ENCODE measurements around the gene HOXD13.

The HOXD13 gene

GRCh38 chr2:176081376-176081836 is 11.1 kb upstream of the HOXD13 start:
- DNase-seq: no peak

- DNase-seq: no peak
These were observed 10.5 kb upstream of the HOXD13 start for GRCh38 chr2:176081837-176082524.

- no peak for DNase-seq
These were observed 10.0 kb upstream of the HOXD13 start for GRCh38 chr2:176082525-176082823.

GRCh38 chr2:176082824-176083751 is 9.4 kb upstream of the HOXD13 start:
- no peak for DNase-seq

DNA sequence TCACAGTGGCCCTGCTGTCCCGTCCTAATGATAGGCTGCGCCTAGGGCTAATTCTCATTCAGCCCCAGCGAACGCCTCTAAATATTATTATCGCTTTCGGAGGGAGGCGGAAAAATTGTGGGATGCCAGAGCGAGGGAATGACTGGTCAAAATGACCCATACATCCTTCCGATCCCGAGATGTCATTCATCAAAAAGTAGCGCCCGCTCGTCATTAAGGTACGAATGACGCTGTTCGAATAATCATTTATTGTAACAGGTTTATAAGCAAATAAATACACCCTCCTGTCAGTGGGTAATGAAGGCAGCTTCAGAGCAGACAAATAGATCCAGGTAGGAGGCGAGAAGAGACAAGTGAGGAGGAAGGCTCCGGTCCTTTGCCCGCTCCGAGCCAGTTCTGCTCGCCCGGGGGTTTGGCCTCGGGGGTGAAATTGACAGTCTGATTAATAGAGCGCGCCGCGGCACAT is 8.7 kb upstream of the HOXD13 start, which contains the start of gene EVX2:
Gene EVX2, minus strand, starts transcription at position 167 of the 466 bp plus-strand sequence. CDS start 186 bp downstream, outside the sequence.
- no peak for DNase-seq

DNA sequence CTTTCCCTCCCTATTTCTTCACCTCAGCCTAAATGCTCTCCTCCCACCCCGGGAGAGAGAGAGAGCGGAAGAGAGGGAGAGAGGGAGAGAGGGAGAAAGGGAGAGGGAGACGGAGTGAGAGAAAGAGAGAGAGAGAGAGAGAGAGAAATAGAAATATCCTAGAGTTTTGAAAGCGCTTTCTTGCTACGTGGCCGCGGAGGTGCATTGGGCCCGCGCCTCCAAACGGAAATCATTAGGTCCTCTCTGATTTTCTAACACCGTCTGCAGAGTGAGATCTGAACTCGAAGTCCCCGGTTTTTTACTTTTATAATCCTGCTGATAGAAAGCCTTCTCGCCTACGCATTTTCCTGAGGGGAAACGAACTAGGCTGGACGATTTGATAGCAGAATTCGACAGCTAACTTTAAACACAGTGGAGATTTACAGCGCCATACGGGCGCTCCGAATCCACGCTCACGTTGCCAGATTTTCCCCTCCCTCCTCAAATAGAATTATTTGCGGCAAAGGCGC is 7.9 kb upstream of the HOXD13 start:
- no peak for DNase-seq

- DNase-seq: no peak
These were observed 7.3 kb upstream of the HOXD13 start for GRCh38 chr2:176085120-176085788.

- peak; percentile 9 for DNase-seq
These were observed 6.4 kb upstream of the HOXD13 start for GRCh38 chr2:176085861-176086771.

DNA sequence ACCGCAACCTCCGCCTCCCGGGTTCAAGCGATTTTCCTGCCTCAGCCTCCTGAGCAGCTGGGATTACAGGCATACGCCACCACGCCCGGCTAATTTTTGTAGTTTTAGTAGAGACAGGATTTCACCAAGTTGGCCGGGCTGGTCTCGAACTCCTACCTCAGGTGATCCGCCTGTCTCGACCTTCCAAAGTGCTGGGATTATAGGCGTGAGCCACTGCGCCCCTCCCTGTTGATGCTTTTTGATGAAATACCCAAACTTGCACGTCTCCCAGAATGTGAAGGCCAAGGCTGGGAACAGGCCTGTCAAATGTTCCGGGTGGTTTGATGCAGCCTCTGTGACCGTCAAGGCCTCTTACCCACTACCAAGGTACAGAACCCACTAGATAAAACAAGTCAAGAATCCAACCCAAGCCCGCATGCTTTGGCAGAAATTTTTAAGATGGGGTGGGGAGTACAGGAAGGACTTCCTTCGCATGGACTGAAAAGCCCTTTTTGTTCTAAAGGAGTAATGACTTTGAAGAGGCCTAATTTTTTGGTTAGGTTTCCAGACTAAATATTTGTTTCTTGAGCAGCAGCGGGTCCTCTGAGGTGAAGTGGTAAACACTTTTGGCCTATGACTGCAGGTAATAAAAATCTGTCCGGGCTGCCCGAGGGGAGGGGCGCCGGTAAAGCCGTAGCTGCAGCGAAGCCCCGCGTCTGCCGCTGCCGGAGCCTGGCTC is 5.0 kb upstream of the HOXD13 start:
- no peak for DNase-seq

GRCh38 chr2:176088048-176088936 is 4.2 kb upstream of the HOXD13 start:
- peak; percentile 6 for DNase-seq

DNA sequence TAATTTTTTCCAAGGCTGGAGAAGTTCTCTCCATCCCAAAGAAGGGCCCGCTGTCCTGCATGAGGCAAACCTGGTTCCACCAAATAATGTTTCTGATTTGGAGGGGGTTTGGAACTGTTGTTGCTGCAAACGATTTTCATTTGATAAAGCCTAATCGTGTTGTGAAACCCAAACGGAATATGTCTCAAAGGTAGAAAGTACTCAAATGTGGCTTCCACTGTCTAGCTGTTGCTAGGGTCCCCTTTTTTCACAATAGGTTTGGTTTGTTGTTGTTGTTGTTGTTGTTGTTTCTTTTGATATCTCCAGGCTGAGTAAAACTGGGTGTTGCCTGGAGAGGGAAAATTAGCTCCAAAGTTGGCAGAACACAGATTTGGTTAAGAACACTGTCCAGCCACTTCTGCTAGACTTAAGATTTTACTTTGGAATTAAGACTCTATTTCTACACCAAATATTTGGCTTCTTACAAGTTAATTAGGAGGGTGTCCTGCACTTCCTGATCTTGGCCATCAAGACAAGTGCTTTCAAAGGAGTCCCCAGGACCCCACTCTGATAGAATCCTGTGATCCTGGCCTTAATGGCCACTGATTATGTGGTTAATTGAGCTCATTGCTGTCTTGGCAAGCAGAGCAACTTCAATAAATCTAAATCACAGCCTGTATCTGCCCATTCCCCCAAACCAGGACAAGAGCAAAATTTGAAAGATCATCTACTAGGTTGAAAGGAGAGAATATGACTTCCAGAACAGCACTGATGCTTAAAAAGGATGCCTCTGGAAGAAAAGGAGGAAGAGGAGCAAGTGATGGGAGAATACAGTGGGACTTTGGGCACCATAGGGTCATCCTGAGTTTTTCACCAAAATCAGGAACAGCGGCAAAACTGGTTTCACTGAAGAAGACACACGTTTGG is 3.3 kb upstream of the HOXD13 start:
- DNase-seq: no peak

- DNase-seq: no peak
These were observed 2.6 kb upstream of the HOXD13 start for GRCh38 chr2:176089843-176090395.

GRCh38 chr2:176090862-176091261 is 1.7 kb upstream of the HOXD13 start:
- DNase-seq: no peak

DNA sequence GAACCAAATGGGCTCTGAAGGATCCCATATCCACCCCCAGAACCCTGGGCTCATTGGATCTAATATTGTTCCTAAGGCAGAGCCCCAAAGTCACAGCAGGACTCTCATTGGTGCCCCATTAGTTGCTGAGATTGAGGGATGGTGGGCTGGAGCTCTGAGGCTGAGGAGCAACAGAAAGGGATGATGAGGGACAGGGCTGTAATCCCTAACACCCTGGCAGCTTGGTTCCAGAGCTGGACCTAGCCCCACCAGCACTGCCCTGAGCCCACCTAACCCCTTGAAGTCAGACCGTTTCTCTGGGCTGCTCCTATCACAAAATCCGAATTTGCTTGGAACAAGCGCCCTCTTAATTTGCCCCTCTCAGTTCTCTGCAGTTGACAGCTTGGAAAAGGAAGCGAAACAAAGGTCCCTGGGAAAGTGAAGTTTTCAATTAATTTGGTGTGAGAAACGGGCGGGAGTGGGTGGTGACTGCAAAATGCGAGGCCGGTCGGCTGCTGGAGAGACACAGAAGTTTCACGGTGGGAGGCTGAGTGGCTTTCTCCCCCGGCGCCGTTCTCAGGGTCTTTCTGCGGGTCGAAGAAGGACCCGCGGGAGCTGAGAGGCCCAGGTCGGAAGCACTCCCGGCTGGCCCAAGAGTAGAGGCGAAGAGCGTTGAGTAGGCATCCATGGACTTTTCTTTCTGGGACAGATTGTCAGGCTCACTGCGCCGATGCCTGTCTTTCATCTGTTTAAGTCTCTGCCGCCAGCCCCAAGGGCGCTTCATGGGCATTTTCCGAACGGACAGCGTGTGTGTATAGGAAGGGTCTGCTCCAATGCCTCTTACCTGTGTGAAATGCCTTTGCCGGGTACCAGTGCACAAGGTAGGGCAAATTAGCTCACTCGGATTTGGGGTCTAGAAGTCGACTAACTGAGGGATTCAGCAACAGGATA is 927 bp upstream of the HOXD13 start:
- DNase-seq: no peak

DNA sequence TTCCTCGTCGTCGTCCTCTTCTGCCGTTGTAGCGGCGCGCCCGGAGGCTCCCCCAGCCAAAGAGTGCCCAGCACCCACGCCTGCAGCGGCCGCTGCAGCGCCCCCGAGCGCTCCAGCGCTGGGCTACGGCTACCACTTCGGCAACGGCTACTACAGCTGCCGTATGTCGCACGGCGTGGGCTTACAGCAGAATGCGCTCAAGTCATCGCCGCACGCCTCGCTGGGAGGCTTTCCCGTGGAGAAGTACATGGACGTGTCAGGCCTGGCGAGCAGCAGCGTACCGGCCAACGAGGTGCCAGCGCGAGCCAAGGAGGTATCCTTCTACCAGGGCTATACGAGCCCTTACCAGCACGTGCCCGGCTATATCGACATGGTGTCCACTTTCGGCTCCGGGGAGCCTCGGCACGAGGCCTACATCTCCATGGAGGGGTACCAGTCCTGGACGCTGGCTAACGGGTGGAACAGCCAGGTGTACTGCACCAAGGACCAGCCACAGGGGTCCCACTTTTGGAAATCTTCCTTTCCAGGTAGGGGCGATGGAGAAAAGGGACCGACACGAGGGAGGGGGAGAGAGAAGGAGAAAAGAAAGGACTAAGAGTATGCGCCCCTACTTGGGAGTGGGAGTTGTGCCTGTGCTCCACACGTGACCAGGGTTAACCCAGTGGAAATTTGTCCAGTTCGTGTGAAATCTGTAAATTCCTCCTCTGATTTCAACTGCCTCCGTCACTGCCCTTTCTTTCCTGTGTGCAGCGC is 800 bp downstream of the HOXD13 start:
- DNase-seq: no peak

DNA sequence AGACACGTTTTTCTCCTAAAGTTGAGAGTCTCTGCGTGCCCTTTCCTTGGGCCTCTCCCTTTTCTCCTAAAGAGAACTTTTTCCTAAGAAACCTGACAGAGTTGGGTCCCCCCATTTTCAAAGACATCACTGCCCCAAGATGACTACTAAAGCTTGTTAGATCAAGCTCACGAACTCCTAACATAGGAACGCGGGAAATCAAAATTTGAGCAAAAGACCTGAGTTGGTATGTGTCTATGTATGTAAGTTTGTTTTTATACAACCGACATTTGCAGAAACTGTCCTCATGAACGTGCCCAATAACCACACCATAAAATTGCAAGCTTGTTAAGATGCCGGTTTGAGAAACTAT is 1.4 kb downstream of the HOXD13 start:
- DNase-seq: no peak

- DNase-seq: no peak
These were observed 1.8 kb downstream of the HOXD13 start for GRCh38 chr2:176094349-176094748.

Data from CD4-positive, alpha-beta T cell treated with Interleukin-4 for 4 hours (primary cell).